BLaER1 (cell line): ENCODE data around the gene IFFO2.

ENCODE experiments used
- H3K27ac ChIP-seq: shearing (Covaris generic); formaldehyde crosslinking; 2 replicates; pipeline ENCODE4 v1.8.1; 2022
- H3K27me3 ChIP-seq: shearing (Covaris generic); formaldehyde crosslinking; 2 replicates; pipeline ENCODE4 v1.8.1; 2022
- H3K36me3 ChIP-seq: shearing (Covaris generic); formaldehyde crosslinking; 2 replicates; pipeline ENCODE4 v1.8.1; 2022
- H3K4me1 ChIP-seq: shearing (Covaris generic); formaldehyde crosslinking; 2 replicates; pipeline ENCODE4 v1.8.1; 2022
- H3K4me2 ChIP-seq: shearing (Covaris generic); formaldehyde crosslinking; 2 replicates; pipeline ENCODE4 v1.8.1; 2022
- H3K4me3 ChIP-seq: shearing (Covaris generic); formaldehyde crosslinking; 2 replicates; pipeline ENCODE4 v1.8.1; 2022
- H3K9ac ChIP-seq: shearing (Covaris generic); formaldehyde crosslinking; 2 replicates; pipeline ENCODE4 v1.8.1; 2022
- H3K9me3 ChIP-seq: shearing (Covaris generic); formaldehyde crosslinking; 2 replicates; pipeline ENCODE4 v1.8.1; 2022
- H4K20me1 ChIP-seq: shearing (Covaris generic); formaldehyde crosslinking; 2 replicates; pipeline ENCODE4 v1.8.1; 2022
- Cebpa-rat ChIP-seq: shearing (Covaris generic); IDR thresholded peaks from 2 replicates; pipeline ENCODE4 v1.8.1; 2022

IFFO2 gene

GRCh38 chr1:18992646-18993045 is 36.2 kb upstream of the IFFO2 start:
- no peak overlapping the region for H3K4me3 ChIP-seq
- H3K4me1 ChIP-seq = peaks cover 20% of the 10 kb centered on the region
- H3K9ac ChIP-seq = no peak overlapping the region
- H3K4me2 ChIP-seq = no peak overlapping the region
- no peaks in the 10 kb centered on the region for H3K36me3 ChIP-seq
- H3K9me3 ChIP-seq = no peaks in the 10 kb centered on the region
- H3K27ac ChIP-seq = no peak overlapping the region
- no peaks in the 10 kb centered on the region for H4K20me1 ChIP-seq
- TF ChIP-seq Cebpa-rat = no peak
- H3K27me3 ChIP-seq = no peaks in the 10 kb centered on the region

GRCh38 chr1:18991585-18991984 is 35.1 kb upstream of the IFFO2 start:
- H3K9ac ChIP-seq = no peak overlapping the region
- H3K4me1 ChIP-seq = peaks cover 24% of the 10 kb centered on the region
- H4K20me1 ChIP-seq = no peaks in the 10 kb centered on the region
- no peaks in the 10 kb centered on the region for H3K27me3 ChIP-seq
- H3K9me3 ChIP-seq = no peaks in the 10 kb centered on the region
- no peak for TF ChIP-seq Cebpa-rat
- H3K4me3 ChIP-seq = no peak overlapping the region
- H3K27ac ChIP-seq = no peak overlapping the region
- no peak overlapping the region for H3K4me2 ChIP-seq
- H3K36me3 ChIP-seq = no peaks in the 10 kb centered on the region

- no peak overlapping the region for H3K4me3 ChIP-seq
These were observed 33.4 kb upstream of the IFFO2 start for GRCh38 chr1:18989896-18990295.

GRCh38 chr1:18989176-18989799 is 32.8 kb upstream of the IFFO2 start:
- no peaks in the 10 kb centered on the region for H3K9me3 ChIP-seq
- peaks cover 36% of the 10 kb centered on the region for H3K4me1 ChIP-seq
- no peaks in the 10 kb centered on the region for H3K36me3 ChIP-seq
- H3K27me3 ChIP-seq = no peaks in the 10 kb centered on the region
- H3K4me2 ChIP-seq = peak overlapping the region; percentile 53
- TF ChIP-seq Cebpa-rat = no peak
- H4K20me1 ChIP-seq = no peaks in the 10 kb centered on the region
- H3K27ac ChIP-seq = no peak overlapping the region
- no peak overlapping the region for H3K9ac ChIP-seq
- no peak overlapping the region for H3K4me3 ChIP-seq

More at GRCh38 chr1:18989896-18990295, 33.4 kb upstream of the IFFO2 start:
- Histone ChIP-seq H3K27me3 (no peaks in the 10 kb centered on the region), H4K20me1 (no peaks in the 10 kb centered on the region), H3K27ac (no peak overlapping the region), H3K4me2 (peak overlapping the region; percentile 53), H3K9me3 (no peaks in the 10 kb centered on the region), H3K9ac (no peak overlapping the region), H3K36me3 (no peaks in the 10 kb centered on the region), H3K4me1 (peaks cover 35% of the 10 kb centered on the region)
- TF ChIP-seq Cebpa-rat = no peak

GRCh38 chr1:18981242-18981641 is 24.8 kb upstream of the IFFO2 start:
- H3K36me3 ChIP-seq = 0 out of 2 replicates have a peak, but pooled peaks cover 5% of the 10 kb centered on the region
- H3K27ac ChIP-seq = no peak overlapping the region
- H3K9me3 ChIP-seq = peaks cover 21% of the 10 kb centered on the region
- no peak overlapping the region for H3K4me3 ChIP-seq
- H3K4me2 ChIP-seq = 0 out of 2 replicates have a peak overlapping the region, but pooled peaks have one; percentile 2
- peaks cover 12% of the 10 kb centered on the region for H3K4me1 ChIP-seq
- no peaks in the 10 kb centered on the region for H4K20me1 ChIP-seq
- no peak for TF ChIP-seq Cebpa-rat
- no peak overlapping the region for H3K9ac ChIP-seq
- H3K27me3 ChIP-seq = no peaks in the 10 kb centered on the region

GRCh38 chr1:18978706-18979105 is 22.2 kb upstream of the IFFO2 start:
- no peak for TF ChIP-seq Cebpa-rat

GRCh38 chr1:18977428-18977827 is 21.0 kb upstream of the IFFO2 start:
- no peak for TF ChIP-seq Cebpa-rat
- Histone ChIP-seq H3K36me3 (0 out of 2 replicates have a peak, but pooled peaks cover 5% of the 10 kb centered on the region), H3K4me3 (no peak overlapping the region), H3K4me2 (no peak overlapping the region), H3K9me3 (peaks cover 21% of the 10 kb centered on the region), H4K20me1 (no peaks in the 10 kb centered on the region), H3K4me1 (peaks cover 9% of the 10 kb centered on the region), H3K27ac (no peak overlapping the region), H3K9ac (no peak overlapping the region), H3K27me3 (no peaks in the 10 kb centered on the region)

More at GRCh38 chr1:18978706-18979105, 22.2 kb upstream of the IFFO2 start:
- 0 out of 2 replicates have a peak, but pooled peaks cover 5% of the 10 kb centered on the region for H3K36me3 ChIP-seq
- no peak overlapping the region for H3K4me2 ChIP-seq
- H3K4me3 ChIP-seq = no peak overlapping the region
- H3K27ac ChIP-seq = no peak overlapping the region
- H3K27me3 ChIP-seq = no peaks in the 10 kb centered on the region
- no peaks in the 10 kb centered on the region for H3K4me1 ChIP-seq
- no peak overlapping the region for H3K9ac ChIP-seq
- no peaks in the 10 kb centered on the region for H4K20me1 ChIP-seq
- peaks cover 21% of the 10 kb centered on the region for H3K9me3 ChIP-seq

- no peak for TF ChIP-seq Cebpa-rat
- Histone ChIP-seq H3K9me3 (peaks cover 15% of the 10 kb centered on the region), H3K27ac (no peak overlapping the region)
These were observed 19.6 kb upstream of the IFFO2 start for GRCh38 chr1:18976096-18976495.

GRCh38 chr1:18974606-18975005 is 18.1 kb upstream of the IFFO2 start:
- Histone ChIP-seq H3K4me2 (no peak overlapping the region), H3K4me1 (peaks cover 14% of the 10 kb centered on the region), H3K27ac (no peak overlapping the region), H3K36me3 (no peaks in the 10 kb centered on the region), H3K27me3 (no peaks in the 10 kb centered on the region), H3K9ac (no peak overlapping the region), H4K20me1 (no peaks in the 10 kb centered on the region), H3K4me3 (no peak overlapping the region), H3K9me3 (peaks cover under 1% of the 10 kb centered on the region)
- TF ChIP-seq Cebpa-rat = no peak

More at GRCh38 chr1:18976096-18976495, 19.6 kb upstream of the IFFO2 start:
- Histone ChIP-seq H3K27me3 (no peaks in the 10 kb centered on the region), H4K20me1 (no peaks in the 10 kb centered on the region), H3K36me3 (0 out of 2 replicates have a peak, but pooled peaks cover 5% of the 10 kb centered on the region), H3K4me3 (no peak overlapping the region), H3K4me1 (peaks cover 14% of the 10 kb centered on the region), H3K4me2 (no peak overlapping the region), H3K9ac (no peak overlapping the region)

- Histone ChIP-seq H3K27ac (no peak overlapping the region), H3K27me3 (no peaks in the 10 kb centered on the region), H3K9ac (no peak overlapping the region), H3K9me3 (no peaks in the 10 kb centered on the region), H3K4me1 (peaks cover 14% of the 10 kb centered on the region), H3K4me3 (no peak overlapping the region), H4K20me1 (no peaks in the 10 kb centered on the region), H3K4me2 (no peak overlapping the region), H3K36me3 (no peaks in the 10 kb centered on the region)
- no peak for TF ChIP-seq Cebpa-rat
These were observed 17.5 kb upstream of the IFFO2 start for GRCh38 chr1:18974005-18974404.
